ENCODE data around the gene ADPGK.
"Not testable (repeated sequence)": the region's sequence is repeated elsewhere in the genome, so short reads cannot be mapped to it uniquely, and the experiment has no call there.

ADPGK gene

GRCh38 chr15:72783640-72784455 lies at the start of gene ADPGK:
ADPGK (minus strand) TSS chr15:72783758; CDS start chr15:72783691, 67 bp downstream.
- peak; percentile 82 for DNase-seq

GRCh38 chr15:72827226-72827625 lies 43.7 kb upstream of the ADPGK start:
- no peak for DNase-seq

GRCh38 chr15:72826611-72827010 lies 43.1 kb upstream of the ADPGK start:
- no peak for DNase-seq

GRCh38 chr15:72825829-72826228 lies 42.3 kb upstream of the ADPGK start:
- DNase-seq, result no peak

DNA sequence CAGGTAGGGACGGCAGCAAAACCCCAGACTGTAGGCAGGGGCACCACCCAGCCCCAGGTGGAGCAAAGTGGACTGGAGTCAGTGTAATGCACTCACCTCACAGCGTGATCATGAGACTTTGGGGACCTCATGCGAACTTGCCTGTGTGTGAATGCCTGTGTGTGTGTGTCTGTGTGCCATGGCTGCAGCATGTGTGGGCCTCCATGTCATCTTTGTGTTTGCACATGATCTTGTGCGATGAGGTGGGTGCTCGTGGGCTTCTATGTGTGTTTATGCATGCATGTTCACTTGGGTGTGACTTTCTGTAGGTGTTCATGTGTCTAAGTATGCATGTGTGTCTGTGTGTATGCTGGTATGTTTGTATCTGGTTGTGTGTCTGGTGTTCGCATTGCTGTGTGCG lies 41.2 kb upstream of the ADPGK start:
- DNase-seq, result no peak

GRCh38 chr15:72824112-72824511 lies 40.6 kb upstream of the ADPGK start:
- DNase-seq, result no peak

- DNase-seq, result no peak
Measured at GRCh38 chr15:72820278-72820677, 36.7 kb upstream of the ADPGK start.

GRCh38 chr15:72818632-72819031 lies 35.1 kb upstream of the ADPGK start:
- no peak for DNase-seq

GRCh38 chr15:72813345-72814004 lies 29.9 kb upstream of the ADPGK start:
- no peak for DNase-seq

DNA sequence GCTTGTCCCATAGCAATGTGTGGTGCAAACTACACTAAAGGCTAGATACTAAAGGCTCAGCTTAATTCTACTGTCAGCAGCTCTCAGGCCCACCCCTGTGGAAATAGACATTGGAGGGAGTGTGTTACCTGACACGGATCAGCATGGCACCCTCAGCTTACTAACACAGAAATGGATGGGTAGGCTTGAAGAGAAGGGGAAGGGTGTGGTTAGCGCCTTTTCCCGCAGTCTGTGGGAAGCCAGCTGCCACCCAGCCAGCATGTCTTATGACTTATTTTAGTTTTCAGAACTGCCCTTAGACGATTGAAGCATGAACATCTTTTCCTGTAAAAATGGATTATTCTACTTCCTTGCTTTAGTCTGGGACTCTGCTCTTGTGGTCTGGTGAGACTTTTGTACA lies 25.8 kb upstream of the ADPGK start:
- DNase-seq, result no peak

DNA sequence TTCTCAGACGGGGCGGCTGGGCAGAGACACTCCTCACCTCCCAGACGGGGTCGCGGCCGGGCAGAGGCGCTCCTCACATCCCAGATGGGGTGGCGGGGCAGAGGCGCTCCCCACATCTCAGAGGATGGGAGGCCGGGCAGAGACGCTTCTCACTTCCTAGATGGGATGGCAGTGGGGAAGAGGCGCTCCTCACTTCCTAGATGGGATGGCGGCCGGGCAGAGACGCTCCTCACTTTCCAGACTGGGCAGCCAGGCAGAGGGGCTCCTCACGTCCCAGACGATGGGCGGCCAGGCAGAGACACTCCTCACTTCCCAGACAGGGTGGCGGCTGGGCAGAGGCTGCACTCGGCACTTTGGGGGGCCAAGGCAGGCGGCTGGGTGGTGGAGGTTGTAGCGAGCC lies 23.8 kb upstream of the ADPGK start:
- not testable (repeated sequence) for DNase-seq

- DNase-seq, result no peak
Measured at GRCh38 chr15:72803006-72803405, 19.4 kb upstream of the ADPGK start.

DNA sequence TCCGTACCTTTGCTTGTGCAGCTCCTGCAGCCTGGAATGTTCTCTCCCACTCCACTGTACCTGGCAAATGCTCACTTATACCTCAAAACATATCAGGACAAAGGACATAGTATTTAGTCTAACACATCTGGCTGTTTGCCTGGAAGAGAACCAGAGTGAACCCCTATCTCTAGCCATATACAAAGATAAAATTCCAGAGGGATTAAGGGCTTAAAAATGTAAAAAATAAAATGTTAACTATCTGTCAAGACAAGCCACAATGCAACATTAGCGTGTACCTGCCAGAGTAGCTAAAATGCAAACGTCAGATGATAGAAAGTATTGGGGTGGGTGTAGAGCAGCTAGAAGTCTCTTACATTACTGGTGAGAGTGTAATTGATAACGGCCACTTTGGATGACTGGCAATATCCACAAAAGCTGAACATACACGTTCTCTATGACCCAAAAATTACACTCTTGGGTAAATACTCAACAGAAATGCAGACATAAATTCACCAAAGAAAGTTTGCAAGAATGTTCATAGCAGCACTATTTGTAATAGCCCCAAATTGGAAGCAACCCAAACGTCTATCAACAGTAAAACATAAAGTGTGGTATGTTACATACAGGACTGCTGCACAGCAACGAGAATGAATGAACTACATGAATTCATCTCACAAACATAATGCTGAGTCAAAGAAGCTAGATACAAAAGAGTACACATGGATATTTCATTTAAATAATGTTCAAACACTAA lies 18.2 kb upstream of the ADPGK start:
- no peak for DNase-seq

DNA sequence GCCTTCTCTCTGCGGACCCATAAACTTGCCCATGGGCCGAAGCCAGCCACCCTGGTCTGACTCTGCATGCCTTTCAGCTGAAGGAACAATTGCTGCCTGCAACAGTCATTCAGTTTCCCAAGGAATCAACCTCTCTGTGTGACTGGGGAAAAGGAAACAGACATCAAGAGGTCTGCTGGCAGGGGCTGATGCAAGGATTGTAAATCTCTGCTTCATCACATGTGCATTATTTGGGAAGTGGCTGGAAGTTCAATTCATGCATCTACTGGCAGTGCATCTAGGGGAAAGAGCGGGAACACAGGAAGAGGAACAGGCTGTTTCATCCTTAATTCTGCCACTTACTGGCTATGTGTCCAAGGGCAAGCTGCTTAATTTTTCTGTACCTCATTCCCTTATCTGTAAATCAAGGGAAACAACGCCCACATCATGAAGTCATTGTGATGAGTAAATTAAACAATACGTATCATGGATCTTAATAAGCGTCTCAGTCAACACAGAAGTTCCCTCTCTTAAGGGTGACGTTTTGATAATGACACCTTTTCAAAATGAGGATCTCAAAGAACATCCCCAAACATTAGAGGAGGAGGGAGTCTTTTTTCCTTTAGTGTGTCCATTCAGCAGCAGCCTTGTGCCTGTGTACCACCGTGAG lies 17.4 kb upstream of the ADPGK start:
- DNase-seq, result no peak

DNA sequence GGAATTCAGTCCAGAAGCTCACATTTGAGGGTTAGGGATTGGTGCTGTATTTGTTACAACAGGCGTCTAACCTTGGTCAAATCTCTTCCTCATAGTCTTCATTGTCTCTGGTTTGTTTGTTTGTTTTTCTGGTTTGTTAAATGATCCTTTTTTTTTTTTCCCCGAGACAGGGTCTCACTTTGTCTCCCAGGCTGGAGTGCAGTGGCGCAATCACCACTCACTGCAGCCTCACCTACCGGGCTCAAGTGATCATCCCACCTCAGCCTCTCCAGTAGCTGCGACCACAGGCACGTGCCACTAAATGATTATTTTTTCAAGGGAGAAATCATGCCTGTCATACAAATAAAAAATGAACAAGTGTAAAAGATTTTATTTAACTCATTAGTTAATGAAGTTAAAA lies 14.3 kb upstream of the ADPGK start:
- DNase-seq, result no peak

- DNase-seq, result no peak
Measured at GRCh38 chr15:72797338-72797689, 13.8 kb upstream of the ADPGK start.

DNA sequence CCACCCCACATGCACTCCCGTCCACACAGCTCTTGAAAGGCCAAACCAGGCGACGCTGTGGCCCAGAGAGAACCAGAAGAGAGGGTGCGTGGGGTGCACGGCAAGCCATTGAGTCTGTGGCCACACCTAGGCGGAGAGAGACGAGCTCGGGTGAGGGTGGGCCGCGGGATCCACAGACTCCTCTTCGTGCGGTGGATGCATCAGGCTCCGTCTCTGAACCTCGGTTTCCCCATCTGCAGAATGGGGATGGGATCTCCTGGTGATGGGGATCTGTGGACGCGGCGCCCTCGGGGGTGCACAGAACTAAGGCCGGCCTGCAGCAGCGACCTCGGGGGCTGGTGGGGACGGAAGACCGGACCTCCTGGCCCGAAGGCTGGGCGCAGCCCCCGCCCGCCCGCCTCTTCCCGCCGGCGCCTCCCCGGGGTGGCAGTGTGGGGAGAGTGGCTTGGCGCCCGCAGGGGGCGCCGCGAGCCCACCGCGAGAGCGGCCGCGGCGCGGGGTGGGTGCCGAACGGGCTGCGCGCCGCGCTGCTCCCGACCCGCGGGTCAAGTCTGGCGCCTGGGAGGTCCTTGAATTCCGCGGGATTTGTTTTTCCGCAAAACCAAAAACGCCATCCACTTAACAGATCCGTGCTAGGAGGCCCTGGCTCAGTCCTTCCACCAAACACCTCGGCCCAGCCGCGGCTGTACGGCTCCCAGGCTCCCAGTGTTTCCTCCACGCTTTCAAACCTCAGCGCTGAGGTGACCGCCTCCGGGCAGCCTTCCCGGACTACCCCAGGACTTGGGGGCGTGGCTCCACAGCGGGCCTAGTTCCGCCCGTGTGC lies 13.2 kb upstream of the ADPGK start:
- no peak for DNase-seq

DNA sequence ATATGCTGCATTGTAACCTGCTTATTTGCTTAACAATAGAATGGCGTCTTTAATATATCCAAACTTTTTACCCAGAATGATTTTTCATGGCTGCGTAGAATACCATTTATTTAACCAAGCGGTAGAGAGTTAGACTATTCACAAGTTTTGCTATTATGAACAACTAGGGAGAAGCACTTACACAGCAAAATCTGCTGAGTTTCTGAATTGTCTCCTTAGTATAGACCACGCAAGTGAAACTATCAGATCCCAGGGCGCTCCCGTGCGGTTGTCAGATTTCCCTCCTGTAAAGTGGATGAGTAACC lies 12.6 kb upstream of the ADPGK start:
- DNase-seq, result no peak

DNA sequence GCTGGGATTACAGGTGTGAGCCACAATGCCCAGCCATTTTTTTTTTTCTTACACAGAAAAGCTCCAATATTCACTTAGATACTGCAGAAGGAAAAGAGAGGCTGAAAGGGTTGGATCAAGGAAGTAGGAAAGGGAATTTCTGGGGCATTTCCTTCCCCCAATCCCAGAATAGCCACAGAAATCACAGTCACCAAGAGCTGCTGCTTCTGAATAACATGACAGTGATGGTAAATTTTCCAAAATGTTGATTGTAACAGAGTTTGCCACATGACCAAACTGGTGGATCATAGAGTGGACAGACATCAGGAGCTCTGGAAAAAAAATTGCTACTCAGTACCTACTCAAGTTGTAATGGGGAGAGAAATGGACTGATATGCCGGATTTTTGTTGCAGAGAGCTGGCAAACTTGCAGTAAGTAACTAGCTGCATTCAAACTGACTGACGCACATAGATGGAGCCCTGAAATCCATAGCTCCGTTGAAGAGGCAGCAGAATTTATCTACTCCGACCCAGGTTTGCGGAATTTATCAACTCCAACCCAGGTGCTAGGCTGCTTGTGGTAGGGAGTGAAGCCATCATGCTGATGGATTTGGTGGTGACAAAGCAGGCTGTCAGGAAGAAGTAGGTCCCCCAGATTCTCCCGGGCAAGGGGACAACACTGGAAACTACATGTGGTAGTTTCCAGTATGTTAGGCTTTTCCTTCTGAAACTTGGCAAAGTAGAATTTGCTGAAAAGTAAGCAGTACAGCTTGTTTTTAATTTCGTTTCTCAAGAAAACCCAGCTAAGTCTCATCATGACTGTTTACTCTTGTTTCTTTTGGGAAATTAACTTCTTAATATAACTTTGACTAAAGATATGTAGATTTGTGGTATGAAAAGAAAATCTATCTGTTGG lies 10.5 kb upstream of the ADPGK start:
- DNase-seq, result no peak

- no peak for DNase-seq
Measured at GRCh38 chr15:72792431-72792830, 8.9 kb upstream of the ADPGK start.

GRCh38 chr15:72790302-72790910 lies 6.8 kb upstream of the ADPGK start:
- DNase-seq, result no peak
